Measurements from ENCODE around the gene MRPL52. TPM values are rescaled to one million over a fixed set of nuclear protein-coding genes. Genes with fewer than 3 reads are reported as not detected.

MRPL52 gene
- total and polyA plus RNA-seq, 2 experiments from 2014 or later: 44.3 to 230 TPM

GRCh38 chr14:22813145-22813544 lies 16.5 kb upstream of the MRPL52 start:
- no peak overlapping the region for H3K4me3 ChIP-seq
- H3K9ac ChIP-seq: no peak overlapping the region
- H4K20me1 ChIP-seq (ENCODE audit: insufficient read depth): no peaks in the 10 kb centered on the region
- DNase-seq: no peak
- 65 to 72% methylated on average over 9 of the region's 9 CpGs for WGBS, 2 experiments (ENCODE audit: low coverage in 1 of 2, low lambda C conversion rate in 2 of 2, missing lambda C conversion rate in 2 of 2)
- H3K9me3 ChIP-seq (ENCODE audit: low read depth): no peaks in the 10 kb centered on the region
- no peaks in the 10 kb centered on the region for H3K79me2 ChIP-seq (ENCODE audit: insufficient read depth)
- peaks cover 5% of the 10 kb centered on the region; the same call in 1 of the 2 replicates for H3K4me1 ChIP-seq (ENCODE audit: insufficient read depth)
- H3K9me2 ChIP-seq (ENCODE audit: insufficient read depth): no peaks in the 10 kb centered on the region
- no peaks in the 10 kb centered on the region for H3K27me3 ChIP-seq (replicated peaks; ENCODE audit: insufficient read depth)
- no peak overlapping the region for H3K4me2 ChIP-seq (ENCODE audit: unreplicated experiment)
- H2AFZ ChIP-seq: no peak overlapping the region
- no peaks in the 10 kb centered on the region for H3K36me3 ChIP-seq (ENCODE audit: low read depth)
- TF ChIP-seq EZH2phosphoT487 (IDR thresholded peaks at IDR 0.05; ENCODE audit: insufficient read depth, low read depth) (no peak), EZH2 (IDR thresholded peaks at IDR 0.05; ENCODE audit: insufficient read depth, poor library complexity, severe bottlenecking) (no peak)
- in situ Hi-C loops (cut with MboI): no loop called here
- H3F3A ChIP-seq (ENCODE audit: insufficient read depth): peaks cover 5% of the 10 kb centered on the region
- H3K27ac ChIP-seq: no peak overlapping the region

- in situ Hi-C loops (cut with MboI): no loop called here
- no peaks in the 10 kb centered on the region for H3K9me3 ChIP-seq (ENCODE audit: low read depth)
- H2AFZ ChIP-seq: no peak overlapping the region
- no peaks in the 10 kb centered on the region for H3K9me2 ChIP-seq (ENCODE audit: insufficient read depth)
- no peak overlapping the region for H3K27ac ChIP-seq
- H3F3A ChIP-seq (ENCODE audit: insufficient read depth): peaks cover 7% of the 10 kb centered on the region
- H3K79me2 ChIP-seq (ENCODE audit: insufficient read depth): no peaks in the 10 kb centered on the region
- no peaks in the 10 kb centered on the region for H4K20me1 ChIP-seq (ENCODE audit: insufficient read depth)
- H3K9ac ChIP-seq: no peak overlapping the region
- no peak overlapping the region for H3K4me2 ChIP-seq (ENCODE audit: unreplicated experiment)
- H3K27me3 ChIP-seq (replicated peaks; ENCODE audit: insufficient read depth): no peaks in the 10 kb centered on the region
- H3K36me3 ChIP-seq (ENCODE audit: low read depth): no peaks in the 10 kb centered on the region
- H3K4me3 ChIP-seq: no peak overlapping the region
- DNase-seq: no peak
- 92 to 93% methylated on average over 7 of the region's 7 CpGs for WGBS, 2 experiments (ENCODE audit: low coverage in 1 of 2, low lambda C conversion rate in 2 of 2, missing lambda C conversion rate in 2 of 2)
- H3K4me1 ChIP-seq (ENCODE audit: insufficient read depth): peaks cover 8% of the 10 kb centered on the region; the same call in 1 of the 2 replicates
- no peak for TF ChIP-seq EZH2phosphoT487 (IDR thresholded peaks at IDR 0.05; ENCODE audit: insufficient read depth, low read depth)
- no peak for TF ChIP-seq EZH2 (IDR thresholded peaks at IDR 0.05; ENCODE audit: insufficient read depth, poor library complexity, severe bottlenecking)
Observed at GRCh38 chr14:22814373-22814772, 15.3 kb upstream of the MRPL52 start.

GRCh38 chr14:22814941-22815713 lies 14.6 kb upstream of the MRPL52 start, which contains the start of gene SLC7A7:
Gene SLC7A7, minus strand, starts transcription at chr14:22815435. Its CDS starts 2,037 bp downstream, at chr14:22813398.
- WGBS, 2 experiments (ENCODE audit: low coverage in 1 of 2, low lambda C conversion rate in 2 of 2, missing lambda C conversion rate in 2 of 2): 22 to 29% methylated on average over 10 of the region's 10 CpGs
- H3K9me3 ChIP-seq (ENCODE audit: low read depth): no peaks in the 10 kb centered on the region
- H3K27me3 ChIP-seq (replicated peaks; ENCODE audit: insufficient read depth): no peaks in the 10 kb centered on the region
- peaks cover 7% of the 10 kb centered on the region for H3F3A ChIP-seq (ENCODE audit: insufficient read depth)
- H3K4me2 ChIP-seq (ENCODE audit: unreplicated experiment): no peak within 1 kb of the TSS
- H2AFZ ChIP-seq: peak within 1 kb of the TSS; percentile 49
- H3K79me2 ChIP-seq (ENCODE audit: insufficient read depth): no peaks in the 10 kb centered on the region
- H4K20me1 ChIP-seq (ENCODE audit: insufficient read depth): no peaks in the 10 kb centered on the region
- no peak within 1 kb of the TSS for H3K27ac ChIP-seq
- H3K36me3 ChIP-seq (ENCODE audit: low read depth): no peaks in the 10 kb centered on the region
- no peaks in the 10 kb centered on the region for H3K9me2 ChIP-seq (ENCODE audit: insufficient read depth)
- in situ Hi-C loops (cut with MboI): no loop called here
- TF ChIP-seq EZH2phosphoT487 (IDR thresholded peaks at IDR 0.05; ENCODE audit: insufficient read depth, low read depth): no peak
- TF ChIP-seq EZH2 (IDR thresholded peaks at IDR 0.05; ENCODE audit: insufficient read depth, poor library complexity, severe bottlenecking): no peak
- no peak within 1 kb of the TSS for H3K4me3 ChIP-seq
- DNase-seq: no peak
- peaks cover 16% of the 10 kb centered on the region; the same call in 1 of the 2 replicates for H3K4me1 ChIP-seq (ENCODE audit: insufficient read depth)
- H3K9ac ChIP-seq: no peak within 1 kb of the TSS

GRCh38 chr14:22819151-22819988 lies 10.3 kb upstream of the MRPL52 start:
- H3K9me3 ChIP-seq (ENCODE audit: low read depth): no peaks in the 10 kb centered on the region
- in situ Hi-C loops (cut with MboI): no loop called here
- no peaks in the 10 kb centered on the region for H3K9me2 ChIP-seq (ENCODE audit: insufficient read depth)
- no peaks in the 10 kb centered on the region for H3K27me3 ChIP-seq (replicated peaks; ENCODE audit: insufficient read depth)
- peak overlapping the region; percentile 77 for H3K9ac ChIP-seq
- peak; percentile 84 for DNase-seq
- peak overlapping the region; percentile 64 for H3K4me2 ChIP-seq (ENCODE audit: unreplicated experiment)
- H3K36me3 ChIP-seq (ENCODE audit: low read depth): no peaks in the 10 kb centered on the region
- peak overlapping the region; percentile 73 for H2AFZ ChIP-seq
- peak overlapping the region; percentile 50 for H3K27ac ChIP-seq
- no peaks in the 10 kb centered on the region for H4K20me1 ChIP-seq (ENCODE audit: insufficient read depth)
- 8 to 9% methylated on average over 10 of the region's 10 CpGs for WGBS, 2 experiments (ENCODE audit: low coverage in 1 of 2, low lambda C conversion rate in 2 of 2, missing lambda C conversion rate in 2 of 2)
- TF ChIP-seq EZH2 (IDR thresholded peaks at IDR 0.05; ENCODE audit: insufficient read depth, poor library complexity, severe bottlenecking) (no peak), EZH2phosphoT487 (IDR thresholded peaks at IDR 0.05; ENCODE audit: insufficient read depth, low read depth) (no peak)
- H3K4me3 ChIP-seq: peak overlapping the region; percentile 40; the same call in 1 of the 2 replicates
- H3K79me2 ChIP-seq (ENCODE audit: insufficient read depth): no peaks in the 10 kb centered on the region
- H3F3A ChIP-seq (ENCODE audit: insufficient read depth): peaks cover 23% of the 10 kb centered on the region
- peaks cover 30% of the 10 kb centered on the region for H3K4me1 ChIP-seq (ENCODE audit: insufficient read depth)

All from GM23248 (cell line).